ENCODE measurements around the gene NAPSA. TPM values are rescaled to one million over a fixed set of nuclear protein-coding genes. Genes with fewer than 3 reads are reported as not detected.

NAPSA gene
- total and polyA plus RNA-seq, 2 of the 8 experiments (the other 6 are each of a cell fraction or from before 2014, with no cell fraction given): 0.71 to 0.73 TPM

DNA sequence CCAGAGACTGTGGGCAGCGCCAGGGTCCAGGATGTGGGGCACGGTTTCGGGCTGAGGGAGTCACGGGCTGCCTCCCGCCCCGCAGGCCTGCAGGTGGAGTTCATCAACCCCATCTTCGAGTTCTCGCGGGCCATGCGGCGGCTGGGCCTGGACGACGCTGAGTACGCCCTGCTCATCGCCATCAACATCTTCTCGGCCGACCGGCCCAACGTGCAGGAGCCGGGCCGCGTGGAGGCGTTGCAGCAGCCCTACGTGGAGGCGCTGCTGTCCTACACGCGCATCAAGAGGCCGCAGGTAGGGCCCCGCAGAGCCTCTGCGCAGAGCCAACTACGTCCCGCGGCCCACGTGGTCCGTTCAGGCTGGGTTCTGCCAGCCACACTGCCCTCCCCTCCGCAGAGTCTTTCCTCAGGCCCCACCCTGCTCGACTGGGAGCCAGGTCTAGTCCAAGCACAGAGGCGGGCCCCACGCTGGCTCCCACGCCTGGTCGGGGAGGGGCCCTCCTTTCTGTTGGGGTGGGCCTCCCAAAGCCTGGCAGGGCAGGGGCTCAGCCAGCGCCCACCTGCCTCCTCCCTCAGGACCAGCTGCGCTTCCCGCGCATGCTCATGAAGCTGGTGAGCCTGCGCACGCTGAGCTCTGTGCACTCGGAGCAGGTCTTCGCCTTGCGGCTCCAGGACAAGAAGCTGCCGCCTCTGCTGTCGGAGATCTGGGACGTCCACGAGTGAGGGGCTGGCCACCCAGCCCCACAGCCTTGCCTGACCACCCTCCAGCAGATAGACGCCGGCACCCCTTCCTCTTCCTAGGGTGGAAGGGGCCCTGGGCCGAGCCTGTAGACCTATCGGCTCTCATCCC is 16.7 kb upstream of the NAPSA start:
- no peak overlapping the region for H3K9ac ChIP-seq (replicated peaks in 1 of 4; ENCODE audit: extremely low read depth in 1 of 4, low read depth in 3 of 4, low read length in 3 of 4)
- no peaks in the 10 kb centered on the region for H3K9me3 ChIP-seq (ENCODE audit: insufficient read depth in 2 of 2, low read depth in 1 of 2, low read length in 1 of 2)
- H4K8ac ChIP-seq (ENCODE audit: extremely low read depth, insufficient read depth, low read length): no peak overlapping the region
- H3K18ac ChIP-seq (ENCODE audit: extremely low read depth, low read length): no peak overlapping the region
- H3K23me2 ChIP-seq (ENCODE audit: low read depth, low read length): peaks cover 9% of the 10 kb centered on the region; the same call in 1 of the 2 replicates
- no peak overlapping the region for H3K27ac ChIP-seq (ENCODE audit: low read depth, low read length)
- DNase-seq (ENCODE audit: low read depth in 1 of 2, low spot score in 2 of 2) (no peak), FAIRE-seq (no peak)
- H3K14ac ChIP-seq (ENCODE audit: insufficient read length): no peak overlapping the region
- POLR2A ChIA-PET (ENCODE audit: partially characterized antibody): interaction anchor here (1.0 kb wide), 1 partner anchor 35 kb away, joined by 4 read pairs; no protein-coding TSS in a partner anchor
- H2BK5ac ChIP-seq (ENCODE audit: low read depth, low read length): no peak overlapping the region
- no peak overlapping the region for H2AFZ ChIP-seq (ENCODE audit: low read length)
- H3K79me1 ChIP-seq (ENCODE audit: low read depth, low read length): peaks cover 7% of the 10 kb centered on the region
- no peak overlapping the region for H3K23ac ChIP-seq (ENCODE audit: insufficient read length)
- H3K4me2 ChIP-seq (ENCODE audit: insufficient read depth in 1 of 2, low read depth in 2 of 2, low read length in 2 of 2): no peak overlapping the region
- no peak overlapping the region for H2BK20ac ChIP-seq (ENCODE audit: low read length)
- no peak overlapping the region for H3K4ac ChIP-seq (replicated peaks; ENCODE audit: insufficient read length, low read depth, low read length)
- TF ChIP-seq GTF2F1 (IDR thresholded peaks at IDR 0.05; ENCODE audit: borderline replicate concordance, low read depth, low read length) (no peak), KDM4A (IDR thresholded peaks at IDR 0.05; ENCODE audit: low read depth, low read length, severe bottlenecking) (no peak), EP300 (IDR thresholded peaks at IDR 0.05; ENCODE audit: borderline replicate concordance in 1 of 2, low read depth in 2 of 2, low read length in 2 of 2) (no peak), CEBPB (IDR thresholded peaks at IDR 0.05; ENCODE audit: low read depth, low read length) (no peak), NANOG (IDR thresholded peaks at IDR 0.05; ENCODE audit: insufficient read depth, low read depth, low read length, poor library complexity, severe bottlenecking) (no peak), BRCA1 (IDR thresholded peaks at IDR 0.05; ENCODE audit: low read depth, low read length) (no peak)
- TF ChIP-seq, protein P1, sequence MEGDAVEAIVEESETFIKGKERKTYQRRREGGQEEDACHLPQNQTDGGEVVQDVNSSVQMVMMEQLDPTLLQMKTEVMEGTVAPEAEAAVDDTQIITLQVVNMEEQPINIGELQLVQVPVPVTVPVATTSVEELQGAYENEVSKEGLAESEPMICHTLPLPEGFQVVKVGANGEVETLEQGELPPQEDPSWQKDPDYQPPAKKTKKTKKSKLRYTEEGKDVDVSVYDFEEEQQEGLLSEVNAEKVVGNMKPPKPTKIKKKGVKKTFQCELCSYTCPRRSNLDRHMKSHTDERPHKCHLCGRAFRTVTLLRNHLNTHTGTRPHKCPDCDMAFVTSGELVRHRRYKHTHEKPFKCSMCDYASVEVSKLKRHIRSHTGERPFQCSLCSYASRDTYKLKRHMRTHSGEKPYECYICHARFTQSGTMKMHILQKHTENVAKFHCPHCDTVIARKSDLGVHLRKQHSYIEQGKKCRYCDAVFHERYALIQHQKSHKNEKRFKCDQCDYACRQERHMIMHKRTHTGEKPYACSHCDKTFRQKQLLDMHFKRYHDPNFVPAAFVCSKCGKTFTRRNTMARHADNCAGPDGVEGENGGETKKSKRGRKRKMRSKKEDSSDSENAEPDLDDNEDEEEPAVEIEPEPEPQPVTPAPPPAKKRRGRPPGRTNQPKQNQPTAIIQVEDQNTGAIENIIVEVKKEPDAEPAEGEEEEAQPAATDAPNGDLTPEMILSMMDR (IDR thresholded peaks at IDR 0.05; ENCODE audit: control extremely low read depth in 1 of 3, insufficient read depth in 1 of 3, low read depth in 1 of 3, low read length in 3 of 3): no peak
- WGBS, 2 experiments (ENCODE audit: extremely low coverage in 1 of 2, insufficient coverage in 1 of 2, insufficient read length in 1 of 2, insufficient replicate concordance in 2 of 2, low coverage in 1 of 2, low lambda C conversion rate in 2 of 2, missing lambda C conversion rate in 1 of 2): 92% methylated on average over 40 of the region's 58 CpGs; no CpG with 5 or more reads in 1 of the 2 experiments
- CTCF ChIA-PET (ENCODE audit: partially characterized antibody): interaction anchor here (1.0 kb wide), 1 partner anchor 13 kb away, joined by 3 read pairs; no protein-coding TSS in a partner anchor
- H3K79me2 ChIP-seq (ENCODE audit: control insufficient read depth in 1 of 2, insufficient read depth in 2 of 2, low read length in 2 of 2): peaks cover 12 to 24% of the 10 kb centered on the region in 2 experiments; a peak in 3 of 4 replicates
- no peak overlapping the region for H4K5ac ChIP-seq (ENCODE audit: insufficient read length, low read depth, low read length)
- no peak overlapping the region for H2BK12ac ChIP-seq (ENCODE audit: low read depth, low read length)
- no peak overlapping the region for H2BK120ac ChIP-seq (replicated peaks; ENCODE audit: low read depth, low read length)
- H3K27me3 ChIP-seq (replicated peaks in 1 of 4; ENCODE audit: control insufficient read depth in 3 of 4, extremely low read depth in 1 of 4, insufficient read depth in 3 of 4, low read length in 3 of 4): no peaks in the 10 kb centered on the region
- H3K36me3 ChIP-seq (ENCODE audit: control insufficient read depth in 2 of 4, insufficient read depth in 4 of 4, low read length in 3 of 4): peaks cover 15 to 43% (median 35%) of the 10 kb centered on the region in 4 experiments
- H3K4me1 ChIP-seq (replicated peaks in 1 of 4; ENCODE audit: control insufficient read depth in 3 of 4, insufficient read depth in 4 of 4, low read length in 3 of 4): peaks cover 0 to 4% (median 3%) of the 10 kb centered on the region in 4 experiments; a peak in 5 of 7 replicates
- H2AK5ac ChIP-seq (ENCODE audit: low read depth, low read length): no peak overlapping the region
- H3K56ac ChIP-seq (replicated peaks; ENCODE audit: insufficient read length, low read depth, low read length): no peak overlapping the region
- H4K91ac ChIP-seq (replicated peaks; ENCODE audit: insufficient read length, low read length): no peak overlapping the region
- H3K4me3 ChIP-seq (ENCODE audit: extremely low read depth in 1 of 4, insufficient read depth in 2 of 4, low read depth in 3 of 4, low read length in 4 of 4): no peak overlapping the region
- peaks cover 9 to 20% of the 10 kb centered on the region in 2 experiments for H4K20me1 ChIP-seq (replicated peaks in 1 of 2; ENCODE audit: control insufficient read depth in 1 of 2, insufficient read depth in 2 of 2, low read length in 2 of 2)
- no peak overlapping the region for H2BK15ac ChIP-seq (ENCODE audit: low read length)

Data from H1 (cell line).